ENCODE results near the gene ABCA8.
A peak's percentile ranks its signal among the peaks of the same experiment; 100 is the strongest.

The ABCA8 gene

DNA sequence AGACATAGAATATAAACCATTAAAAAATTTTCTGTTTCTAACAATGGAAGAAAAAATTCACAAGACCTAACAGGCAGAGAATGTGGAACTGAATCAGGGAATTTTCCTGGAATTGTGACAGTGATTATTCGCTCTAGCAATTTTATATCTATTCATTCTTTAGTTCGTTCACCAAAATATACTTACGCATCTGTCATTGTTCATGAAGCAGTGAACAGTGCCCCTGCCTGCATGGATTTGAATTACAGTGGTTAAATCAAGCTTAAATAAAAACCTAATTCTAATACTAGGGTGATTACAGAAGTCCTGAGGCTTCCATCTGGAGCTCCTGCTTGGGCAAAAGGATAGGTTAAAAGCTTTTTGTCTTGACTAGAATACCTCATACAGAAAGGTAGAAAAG lies 48.6 kb downstream of the ABCA8 start:
- ChIA-PET POLR2A (no interaction called here), CTCF (interaction anchor here (0.5 to 0.6 kb wide), 2 partner anchors 9 to 17 kb away, joined by 3 to 4 read pairs; no protein-coding TSS in a partner anchor)
- TF ChIP-seq ZNF384 (IDR thresholded peaks at IDR 0.05) (no peak), LEF1 (IDR thresholded peaks at IDR 0.05; ENCODE audit: borderline replicate concordance) (no peak), NFRKB (IDR thresholded peaks at IDR 0.05) (no peak), FOXK2 (IDR thresholded peaks at IDR 0.05) (no peak), CTBP1 (IDR thresholded peaks at IDR 0.05; ENCODE audit: borderline replicate concordance) (no peak), FOXM1 (IDR thresholded peaks at IDR 0.05; ENCODE audit: borderline replicate concordance) (no peak), PKNOX1 (IDR thresholded peaks at IDR 0.05) (no peak), SUZ12 (IDR thresholded peaks at IDR 0.05) (no peak), SP1 (IDR thresholded peaks at IDR 0.05) (no peak), ARNT (IDR thresholded peaks at IDR 0.05) (no peak), TARDBP (IDR thresholded peaks at IDR 0.05) (no peak), ELF4 (IDR thresholded peaks at IDR 0.05) (no peak), FOXA1 (IDR thresholded peaks at IDR 0.05) (no peak)
- peak; percentile 13 for DNase-seq (ENCODE audit: extremely low spot score)

- TF ChIP-seq ELF4 (IDR thresholded peaks at IDR 0.05) (no peak), CTBP1 (IDR thresholded peaks at IDR 0.05; ENCODE audit: borderline replicate concordance) (no peak), SP1 (IDR thresholded peaks at IDR 0.05) (no peak), LEF1 (IDR thresholded peaks at IDR 0.05; ENCODE audit: borderline replicate concordance) (no peak), TARDBP (IDR thresholded peaks at IDR 0.05) (no peak), FOXK2 (IDR thresholded peaks at IDR 0.05) (no peak), ARNT (IDR thresholded peaks at IDR 0.05) (no peak), PKNOX1 (IDR thresholded peaks at IDR 0.05) (no peak), FOXM1 (IDR thresholded peaks at IDR 0.05; ENCODE audit: borderline replicate concordance) (no peak), L3MBTL2 (conservative IDR thresholded peaks at IDR 0.05) (no peak), SUZ12 (IDR thresholded peaks at IDR 0.05) (no peak), HDGF (IDR thresholded peaks at IDR 0.05; ENCODE audit: borderline replicate concordance) (no peak)
- ChIA-PET CTCF (no interaction called here), POLR2A (no interaction called here)
- DNase-seq (ENCODE audit: extremely low spot score), result no peak
Observed at GRCh38 chr17:68903286-68903685, 51.9 kb downstream of the ABCA8 start.

GRCh38 chr17:68897557-68897956 lies 57.6 kb downstream of the ABCA8 start:
- POLR2A ChIA-PET, result no interaction called here
- TF ChIP-seq NFRKB (IDR thresholded peaks at IDR 0.05), result no peak
- TF ChIP-seq PKNOX1 (IDR thresholded peaks at IDR 0.05), result no peak
- no peak for TF ChIP-seq FOXK2 (IDR thresholded peaks at IDR 0.05)
- TF ChIP-seq ARNT (IDR thresholded peaks at IDR 0.05), result no peak
- TF ChIP-seq BHLHE40 (IDR thresholded peaks at IDR 0.05; ENCODE audit: borderline replicate concordance), result no peak
- no peak for TF ChIP-seq ELF4 (IDR thresholded peaks at IDR 0.05)
- no peak for TF ChIP-seq CTBP1 (IDR thresholded peaks at IDR 0.05; ENCODE audit: borderline replicate concordance)
- TF ChIP-seq HDGF (IDR thresholded peaks at IDR 0.05; ENCODE audit: borderline replicate concordance), result no peak
- no peak for TF ChIP-seq SUZ12 (IDR thresholded peaks at IDR 0.05)
- no peak for TF ChIP-seq FOXM1 (IDR thresholded peaks at IDR 0.05; ENCODE audit: borderline replicate concordance)
- TF ChIP-seq SP1 (IDR thresholded peaks at IDR 0.05), result no peak
- no peak for TF ChIP-seq FOXA1 (IDR thresholded peaks at IDR 0.05)
- no peak for TF ChIP-seq L3MBTL2 (conservative IDR thresholded peaks at IDR 0.05)
- no peak for TF ChIP-seq TARDBP (IDR thresholded peaks at IDR 0.05)
- no peak for TF ChIP-seq ZNF384 (IDR thresholded peaks at IDR 0.05)
- no peak for TF ChIP-seq LEF1 (IDR thresholded peaks at IDR 0.05; ENCODE audit: borderline replicate concordance)
- CTCF ChIA-PET, result interaction anchor here (0.6 to 0.7 kb wide), 3 partner anchors 9 to 788 kb away, joined by 3 read pairs; no protein-coding TSS in a partner anchor
- no peak for DNase-seq (ENCODE audit: extremely low spot score)

GRCh38 chr17:68892658-68893057 lies 62.5 kb downstream of the ABCA8 start:
- TF ChIP-seq SUZ12 (IDR thresholded peaks at IDR 0.05) (no peak), HDGF (IDR thresholded peaks at IDR 0.05; ENCODE audit: borderline replicate concordance) (no peak), BHLHE40 (IDR thresholded peaks at IDR 0.05; ENCODE audit: borderline replicate concordance) (no peak), SP1 (IDR thresholded peaks at IDR 0.05) (no peak), FOXK2 (IDR thresholded peaks at IDR 0.05) (no peak), L3MBTL2 (conservative IDR thresholded peaks at IDR 0.05) (no peak), PKNOX1 (IDR thresholded peaks at IDR 0.05) (no peak), LEF1 (IDR thresholded peaks at IDR 0.05; ENCODE audit: borderline replicate concordance) (no peak), CTBP1 (IDR thresholded peaks at IDR 0.05; ENCODE audit: borderline replicate concordance) (no peak)
- CTCF ChIA-PET, result no interaction called here

DNA sequence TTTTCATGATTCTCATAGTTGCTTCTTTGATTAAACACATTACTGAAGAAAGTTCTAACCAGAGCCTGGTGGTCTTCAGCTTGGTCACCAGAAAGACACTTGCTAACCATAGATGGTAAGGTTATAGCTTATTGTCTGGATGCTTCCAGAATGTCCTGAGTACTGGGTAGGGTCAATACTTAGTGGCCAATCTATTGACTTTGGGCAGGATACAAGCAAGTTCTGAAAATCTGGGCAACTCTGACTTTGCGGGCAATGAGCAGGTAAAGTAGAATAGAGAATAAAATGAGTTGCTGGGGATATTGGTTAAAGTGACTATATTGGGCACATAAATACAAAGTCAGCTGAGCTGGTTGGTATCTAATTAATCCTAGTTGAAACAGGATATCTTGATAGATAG lies 63.0 kb downstream of the ABCA8 start:
- POLR2A ChIA-PET, result no interaction called here
- no peak for DNase-seq (ENCODE audit: extremely low spot score)
- TF ChIP-seq FOXA1 (IDR thresholded peaks at IDR 0.05), result no peak
- no peak for TF ChIP-seq PKNOX1 (IDR thresholded peaks at IDR 0.05)
- no peak for TF ChIP-seq SP1 (IDR thresholded peaks at IDR 0.05)
- no peak for TF ChIP-seq FOXM1 (IDR thresholded peaks at IDR 0.05; ENCODE audit: borderline replicate concordance)
- no peak for TF ChIP-seq ZNF384 (IDR thresholded peaks at IDR 0.05)
- CTCF ChIA-PET, result interaction anchor here (0.5 kb wide), 1 partner anchor 15 kb away, joined by 3 read pairs; no protein-coding TSS in a partner anchor

More at GRCh38 chr17:68892658-68893057, 62.5 kb downstream of the ABCA8 start:
- no peak for DNase-seq (ENCODE audit: extremely low spot score)
- POLR2A ChIA-PET, result no interaction called here

All from HEK293T (cell line).